K562 (cell line): ENCODE measurements around the gene BSN. TPM values are rescaled to one million over a fixed set of nuclear protein-coding genes. Genes with fewer than 3 reads are reported as not detected.
A peak's percentile ranks its signal among the peaks of the same experiment; 100 is the strongest.

Experiments
- ATF1 ChIP-seq, 2 experiments: fragments of 450-650 bp in 1 of 2; IDR thresholded peaks; 2 replicates each; pipeline ENCODE4 v1.6.1; 2016; ENCODE audit warnings: missing compliant biosample characterization in 1 of 2, missing genetic modification characterization in 1 of 2
- ATF6 ChIP-seq: sonication (generic); formaldehyde crosslinking; IDR thresholded peaks from 2 replicates; pipeline ENCODE4 v1.4.0; 2020; ENCODE audit warnings: mild to moderate bottlenecking, missing genetic modification reagents
- CLOCK ChIP-seq: fragments of 250-450 bp; sonication (Bioruptor Pico); IDR thresholded peaks from 2 replicates; pipeline ENCODE4 v1.4.0; 2020; ENCODE audit warnings: mild to moderate bottlenecking, moderate library complexity, borderline replicate concordance
- CREB3L1 ChIP-seq: fragments of 450-650 bp; IDR thresholded peaks from 2 replicates; pipeline ENCODE4 v1.6.1; 2014; ENCODE audit warnings: low read depth, mild to moderate bottlenecking, moderate library complexity, borderline replicate concordance
- ELF2 ChIP-seq: fragments of 250-450 bp; sonication (Bioruptor Pico); IDR thresholded peaks from 2 replicates; pipeline ENCODE4 v1.5.0; 2021; ENCODE audit warnings: mild to moderate bottlenecking
- NELFE ChIP-seq: IDR thresholded peaks from 2 replicates; pipeline ENCODE4 v1.6.1; 2011; ENCODE audit warnings: mild to moderate bottlenecking; ENCODE audit not compliant: insufficient read depth, insufficient read length
- PCBP1 ChIP-seq: fragments of 200-400 bp; formaldehyde crosslinking; IDR thresholded peaks from 2 replicates; pipeline ENCODE4 v1.6.1; 2018; ENCODE audit warnings: mild to moderate bottlenecking, low read depth, low read length; ENCODE audit not compliant: poor library complexity, severe bottlenecking
- PREB ChIP-seq: sonication (generic); formaldehyde crosslinking; IDR thresholded peaks from 2 replicates; pipeline ENCODE4 v1.8.1; 2023; ENCODE audit warnings: mild to moderate bottlenecking, missing genetic modification reagents
- PTTG1 ChIP-seq: fragments of 450-650 bp; IDR thresholded peaks from 2 replicates; pipeline ENCODE4 v1.6.1; 2016; ENCODE audit warnings: low read depth, mild to moderate bottlenecking, missing genetic modification characterization, missing compliant biosample characterization
- SMARCA4 ChIP-seq: fragments of 450-650 bp; IDR thresholded peaks from 2 replicates; pipeline ENCODE4 v1.6.1; 2016
- ZBTB17 ChIP-seq: fragments of 450-650 bp; formaldehyde crosslinking; IDR thresholded peaks from 2 replicates; pipeline ENCODE4 v1.4.0; 2020; ENCODE audit warnings: mild to moderate bottlenecking
- ZFPM2 ChIP-seq: fragments of 250-450 bp; sonication (Bioruptor Pico); IDR thresholded peaks from 2 replicates; pipeline ENCODE4 v1.5.1; 2022; ENCODE audit warnings: mild to moderate bottlenecking
- ZKSCAN3 ChIP-seq: fragments of 250-450 bp; sonication (Bioruptor Pico); IDR thresholded peaks from 2 replicates; pipeline ENCODE4 v1.4.0; 2020
- ZNF274 ChIP-seq: IDR thresholded peaks from 2 replicates; pipeline ENCODE4 v1.6.1; 2011; ENCODE audit warnings: low read depth, mild to moderate bottlenecking, low read length, moderate library complexity, borderline replicate concordance
- ZNF398 ChIP-seq: fragments of 250-450 bp; sonication (Bioruptor Pico); IDR thresholded peaks from 2 replicates; pipeline ENCODE4 v1.8.0; 2021; ENCODE audit warnings: moderate library complexity, mild to moderate bottlenecking, inconsistent platforms
- ZNF655 ChIP-seq: fragments of 250-450 bp; sonication (Bioruptor Pico); IDR thresholded peaks from 2 replicates; pipeline ENCODE4 v1.5.0; 2021
- ZSCAN32 ChIP-seq: fragments of 450-650 bp; formaldehyde crosslinking; IDR thresholded peaks from 2 replicates; pipeline ENCODE4 v1.4.0; 2020; ENCODE audit warnings: mild to moderate bottlenecking, moderate library complexity
- polyA plus RNA-seq, 8 experiments: library from polyadenylated mRNA; depleted of rRNA in 4 of 8; stranded (reverse) in 5 of 8; unstranded in 3 of 8; fragments of >200 nt; fragmentation: Nextera tagmentation in 2 of 8; fragmentation: Illumina TruSeq in 1 of 8; extraction: Ambion mirVana in 2 of 8; extraction: Trizol in 1 of 8; gene quantifications; 2 replicates each; pipeline versions ENCODE4 v1.2.1 to v1.2.3, GENCODE V29; 2011 to 2014; ENCODE audit warnings: inconsistent platforms in 1 of 8, missing spikeins in 1 of 8
- total RNA-seq, 7 experiments: library from RNA; depleted of rRNA in 6 of 7; stranded (reverse); fragments of >200 nt in 6 of 7; fragmentation: Illumina TruSeq in 2 of 7; extraction: Trizol in 2 of 7; gene quantifications; 2 replicates each; pipeline versions ENCODE4 v1.2.1 to v1.2.3, GENCODE V29; 2011 to 2021; ENCODE audit warnings: low replicate concordance in 1 of 7

Gene BSN
- total and polyA plus RNA-seq, 9 of the 15 experiments (the other 6 are each of a cell fraction or from before 2014, with no cell fraction given), result 0.03 to 1.5 (median 0.29) TPM

- TF ChIP-seq CLOCK (CRISPR knock-in tag), result no peak
- no peak for TF ChIP-seq ZFPM2 (CRISPR knock-in tag)
- TF ChIP-seq PTTG1 (tag), result no peak
- no peak for TF ChIP-seq PCBP1
- 0 out of 2 replicates have a peak, but pooled peaks have one; percentile 37 for TF ChIP-seq PREB (CRISPR knock-in tag)
- TF ChIP-seq ZBTB17, result no peak
- no peak for TF ChIP-seq ZKSCAN3 (CRISPR knock-in tag)
- no peak for TF ChIP-seq ZNF274
- no peak for TF ChIP-seq ATF6
- no peak for TF ChIP-seq ZNF398 (CRISPR knock-in tag)
- no peak for TF ChIP-seq NELFE
- TF ChIP-seq ELF2 (CRISPR knock-in tag), result no peak
- TF ChIP-seq SMARCA4, result no peak
- TF ChIP-seq ATF1 (CRISPR knock-in tag; IDR thresholded peaks at IDR 0.05), result no peak
- TF ChIP-seq ATF1 (tag; IDR thresholded peaks at IDR 0.05), result no peak
- no peak for TF ChIP-seq CREB3L1
- TF ChIP-seq ZNF655 (CRISPR knock-in tag), result no peak
- TF ChIP-seq ZSCAN32 (CRISPR knock-in tag), result no peak
Observed at GRCh38 chr3:49674497-49674983, 120.3 kb downstream of the BSN start (continued).
